HepG2 (cell line): ENCODE data around the gene SEMA5B. TPM values are rescaled to one million over a fixed set of nuclear protein-coding genes. Genes with fewer than 3 reads are reported as not detected.

ENCODE experiments used
- ATAC-seq: fragments of 200-7000 bp; cut with Tn5 transposase; 3 replicates; pipeline ENCODE4 v1.9.1; 2020; ENCODE audit warnings: mild to moderate bottlenecking, moderate library complexity
- BruUV-seq: library from RNA; stranded (reverse); fragments of 400-500 nt; replicated peaks from 2 replicates; lab custom pipeline; 2021; lab: Mats Ljungman, UMichigan
- CTCF ChIA-PET: fragments of 300-600 bp; formaldehyde crosslinking; extraction: SDS; loops from one replicate; lab custom pipeline; 2021; ENCODE audit warnings: low total read pairs, inconsistent platforms, low intra/inter-chr PET ratio; lab: Yijun Ruan, JAX
- POLR2A ChIA-PET: fragments of 350-600 bp; sonication (Branson Sonifier 250); formaldehyde crosslinking; loops from one replicate; lab custom pipeline; 2020; ENCODE audit warnings: antibody characterized with exemption, inconsistent platforms; lab: Yijun Ruan, JAX
- DNase-seq: peaks from one replicate; pipeline ENCODE4 v3.0.0-alpha.2; 2015; ENCODE audit warnings: low spot score
- FAIRE-seq: peaks from 3 replicates; lab custom pipeline; 2011; peaks lifted over from hg19 to GRCh38; lab: Jason Lieb, UNC
- H2AFZ ChIP-seq: one replicate; pipeline ENCODE4 v1.6.1; 2011; ENCODE audit warnings: low read length, inconsistent platforms
- H3K27ac ChIP-seq: fragments of 300-600 bp; 3 replicates; pipeline ENCODE4 v1.8.0; 2011; ENCODE audit warnings: mixed run types, mild to moderate bottlenecking, mixed read lengths, low read length, inconsistent platforms; ENCODE audit not compliant: insufficient read depth; ENCODE audit errors: extremely low read length
- H3K27me3 ChIP-seq, 2 experiments: fragments of 200-600 bp in 1 of 2; 2 replicates in 1 of 2; 3 replicates in 1 of 2; pipeline versions ENCODE4 v1.6.0 to v1.8.0; 2011; ENCODE audit warnings: low read length in 2 of 2, mild to moderate bottlenecking in 2 of 2, moderate library complexity in 2 of 2, inconsistent platforms in 1 of 2; ENCODE audit not compliant: insufficient read depth in 2 of 2, control insufficient read depth in 1 of 2
- H3K36me3 ChIP-seq, 2 experiments: fragments of 200-600 bp in 1 of 2; replicated peaks in 1 of 2; 2 replicates in 1 of 2; 3 replicates in 1 of 2; pipeline versions ENCODE4 v1.5.1 to v1.8.0; 2011; ENCODE audit warnings: low read length in 2 of 2, inconsistent platforms in 1 of 2; ENCODE audit not compliant: insufficient read depth in 2 of 2, control insufficient read depth in 1 of 2
- H3K4me1 ChIP-seq: 2 replicates; pipeline ENCODE4 v1.5.1; 2012; ENCODE audit warnings: low read length, inconsistent platforms; ENCODE audit not compliant: insufficient read depth
- H3K4me2 ChIP-seq: 2 replicates; pipeline ENCODE4 v1.6.0; 2011; ENCODE audit warnings: low read depth, low read length, inconsistent platforms
- H3K4me3 ChIP-seq, 3 experiments: fragments of 200-600 bp in 1 of 3; sonication (generic), shearing (Covaris generic) in 1 of 3; replicated peaks in 1 of 3; 2 replicates each; pipeline ENCODE4 v1.5.1; 2011 to 2016; ENCODE audit warnings: low read length in 3 of 3, inconsistent platforms in 2 of 3, low read depth in 2 of 3, mild to moderate bottlenecking in 2 of 3, control low read depth in 1 of 3, mixed read lengths in 1 of 3; ENCODE audit not compliant: insufficient read depth in 1 of 3
- H3K79me2 ChIP-seq: one replicate; pipeline ENCODE4 v1.6.1; 2011; ENCODE audit warnings: low read length, inconsistent platforms; ENCODE audit not compliant: insufficient read depth
- H3K9ac ChIP-seq: 2 replicates; pipeline ENCODE4 v1.6.0; 2011; ENCODE audit warnings: mild to moderate bottlenecking, low read depth, low read length, inconsistent platforms; ENCODE audit not compliant: insufficient read depth
- H3K9me3 ChIP-seq: 2 replicates; pipeline ENCODE4 v1.5.1; 2012; ENCODE audit warnings: mild to moderate bottlenecking, low read length
- H4K20me1 ChIP-seq: 2 replicates; pipeline ENCODE4 v1.6.0; 2011; ENCODE audit warnings: inconsistent platforms, mild to moderate bottlenecking, low read length, moderate library complexity; ENCODE audit not compliant: insufficient read depth
- EHMT2 ChIP-seq: fragments of 200-600 bp; sonication (generic); IDR thresholded peaks from 2 replicates; pipeline ENCODE4 v1.7.0; 2017; ENCODE audit warnings: antibody characterized with exemption, low read depth, low read length, borderline replicate concordance
- HMG20A ChIP-seq: IDR thresholded peaks from 2 replicates; pipeline ENCODE4 v1.6.1; 2016; ENCODE audit warnings: borderline replicate concordance
- KDM3A ChIP-seq: IDR thresholded peaks from 2 replicates; pipeline ENCODE4 v1.6.1; 2018; ENCODE audit warnings: low read depth, missing compliant biosample characterization
- MXD4 ChIP-seq: IDR thresholded peaks from 2 replicates; pipeline ENCODE4 v1.6.1; 2016; ENCODE audit warnings: mild to moderate bottlenecking, missing biosample characterization, missing genetic modification reagents
- NBN ChIP-seq: fragments of 450-650 bp; conservative IDR thresholded peaks from 2 replicates; pipeline ENCODE4 v1.6.1; 2017
- POLR2AphosphoS5 ChIP-seq: IDR thresholded peaks from 2 replicates; pipeline ENCODE4 v1.6.1; 2012; ENCODE audit warnings: low read depth, low read length
- RARG ChIP-seq: sonication (generic); formaldehyde crosslinking; IDR thresholded peaks from 2 replicates; pipeline ENCODE4 v1.4.0; 2020; ENCODE audit warnings: low read depth, mild to moderate bottlenecking, missing genetic modification reagents
- RNF2 ChIP-seq: fragments of 450-650 bp; conservative IDR thresholded peaks from 2 replicates; pipeline ENCODE4 v1.6.1; 2016; ENCODE audit warnings: low read depth
- SP1 ChIP-seq, 2 experiments: fragments of 450-650 bp in 1 of 2; sonication (generic) in 1 of 2; formaldehyde crosslinking in 1 of 2; IDR thresholded peaks; 2 replicates each; pipeline versions ENCODE4 v1.4.0 to v1.6.1; 2016 to 2020; ENCODE audit warnings: missing genetic modification reagents in 1 of 2
- ZNF230 ChIP-seq: sonication (generic); formaldehyde crosslinking; IDR thresholded peaks from 2 replicates; pipeline ENCODE4 v1.4.0; 2020; ENCODE audit warnings: mild to moderate bottlenecking, missing genetic modification reagents
- ZNF331 ChIP-seq: sonication (generic); formaldehyde crosslinking; IDR thresholded peaks from 2 replicates; pipeline ENCODE4 v1.4.0; 2020; ENCODE audit warnings: missing genetic modification reagents
- ZNF441 ChIP-seq: sonication (generic); formaldehyde crosslinking; IDR thresholded peaks from 2 replicates; pipeline ENCODE4 v1.7.0; 2021; ENCODE audit warnings: missing genetic modification reagents, borderline replicate concordance
- ZNF841 ChIP-seq: sonication (generic); formaldehyde crosslinking; IDR thresholded peaks from 2 replicates; pipeline ENCODE4 v1.8.1; 2023; ENCODE audit warnings: missing genetic modification reagents, borderline replicate concordance
- WGBS: methylation state at CpG from one replicate; pipeline ENCODE4 v1.1.6; 2017; ENCODE audit warnings: low lambda C conversion rate; 5-methylcytosine and 5-hydroxymethylcytosine counted together
- in situ Hi-C: cut with HindIII; loops from 2 replicates; pipeline ENCODE4 v1.10.0; 2017; ENCODE audit warnings: low pct_unique_long_range_greater_than_20kb; ENCODE audit not compliant: extremely low pct_ligation_motif_present
- intact Hi-C: fragments of 100-400 bp; cut with micrococcal nuclease; formaldehyde crosslinking; loops from one replicate; pipeline ENCODE4 v1.10.0; 2022; ENCODE audit not compliant: unreplicated experiment
- polyA plus RNA-seq, 8 experiments: library from polyadenylated mRNA; depleted of rRNA in 3 of 8; stranded (reverse) in 7 of 8; unstranded in 1 of 8; fragments of >200 nt; fragmentation: Illumina TruSeq in 4 of 8; extraction: Trizol in 4 of 8; gene quantifications; 2 replicates each; pipeline versions ENCODE4 v1.2.1 to v1.2.3, GENCODE V29; 2011 to 2016; ENCODE audit warnings: low read depth in 4 of 8, missing spikeins in 1 of 8, mixed read lengths in 1 of 8; ENCODE audit not compliant: insufficient read depth in 1 of 8
- total RNA-seq, 5 experiments: library from RNA; depleted of rRNA; stranded (reverse); fragments of >200 nt; fragmentation: Illumina TruSeq; extraction: Trizol; gene quantifications; 2 replicates each; pipeline ENCODE4 v1.2.3, GENCODE V29; 2016; ENCODE audit warnings: low read depth in 1 of 5
- TF ChIP-seq, protein P1 (sequence below): sonication (generic); formaldehyde crosslinking; IDR thresholded peaks from 2 replicates; pipeline ENCODE4 v1.8.1; 2023; ENCODE audit warnings: missing genetic modification reagents, inconsistent platforms, borderline replicate concordance
- TF ChIP-seq, protein P2 (sequence below): sonication (generic); formaldehyde crosslinking; IDR thresholded peaks from 2 replicates; pipeline ENCODE4 v1.5.1; 2020; ENCODE audit warnings: mild to moderate bottlenecking, missing genetic modification reagents, borderline replicate concordance
- TF ChIP-seq, protein P3 (sequence below): sonication (generic); formaldehyde crosslinking; IDR thresholded peaks from 2 replicates; pipeline ENCODE4 v1.5.0; 2020; ENCODE audit warnings: mild to moderate bottlenecking, missing genetic modification reagents
- TF ChIP-seq, protein P4 (sequence below): sonication (generic); formaldehyde crosslinking; IDR thresholded peaks from 2 replicates; pipeline ENCODE4 v1.4.0; 2020; ENCODE audit warnings: mild to moderate bottlenecking, missing genetic modification reagents

The SEMA5B gene
- total and polyA plus RNA-seq, 2 of the 13 experiments (the other 11 are each of a cell fraction or from before 2014, with no cell fraction given): not detected

DNA sequence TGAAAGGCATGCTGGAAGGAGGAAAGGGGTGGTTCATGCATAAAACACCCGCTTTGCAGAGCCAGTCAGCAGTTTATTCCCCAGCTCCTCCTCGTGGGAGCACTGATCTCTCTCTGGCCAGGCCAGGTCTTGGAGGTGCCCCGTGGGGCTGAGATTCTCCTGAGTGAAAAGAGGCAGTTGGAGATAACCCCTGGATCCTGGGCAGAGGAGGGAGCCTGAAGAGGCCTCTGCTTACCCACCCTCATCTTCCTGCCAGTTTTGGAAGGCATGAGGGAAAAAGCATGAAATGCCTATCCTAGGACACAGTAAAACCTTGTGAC, 108.3 kb downstream of the SEMA5B start:
- H3K4me2 ChIP-seq: no peak overlapping the region
- H3K9ac ChIP-seq: no peak overlapping the region
- no peaks in the 10 kb centered on the region; the same call in 1 of the 2 replicates for H3K4me1 ChIP-seq
- no peak overlapping the region for H3K4me3 ChIP-seq
- no peaks in the 10 kb centered on the region for H3K9me3 ChIP-seq
- H2AFZ ChIP-seq: no peak overlapping the region
- ChIA-PET CTCF (no interaction called here), POLR2A (no interaction called here)
- H3K27me3 ChIP-seq: peaks cover 9 to 50% of the 10 kb centered on the region in 2 experiments; a peak in 4 of 5 replicates
- H3K36me3 ChIP-seq: no peaks in the 10 kb centered on the region
- no TSS peak for BruUV-seq
- no peaks in the 10 kb centered on the region for H4K20me1 ChIP-seq
- ATAC-seq: no peak
- FAIRE-seq: no peak
- no peaks in the 10 kb centered on the region for H3K79me2 ChIP-seq
- WGBS: 0% methylated on average over 2 of the region's 3 CpGs
- intact Hi-C loops (no loop called here), in situ Hi-C loops (no loop called here)
- H3K27ac ChIP-seq: no peak overlapping the region
- no peak for DNase-seq
- no peak for TF ChIP-seq RARG (CRISPR knock-in tag)
- TF ChIP-seq POLR2AphosphoS5: no peak
- no peak for TF ChIP-seq MXD4 (CRISPR knock-in tag)
- TF ChIP-seq, protein P1, sequence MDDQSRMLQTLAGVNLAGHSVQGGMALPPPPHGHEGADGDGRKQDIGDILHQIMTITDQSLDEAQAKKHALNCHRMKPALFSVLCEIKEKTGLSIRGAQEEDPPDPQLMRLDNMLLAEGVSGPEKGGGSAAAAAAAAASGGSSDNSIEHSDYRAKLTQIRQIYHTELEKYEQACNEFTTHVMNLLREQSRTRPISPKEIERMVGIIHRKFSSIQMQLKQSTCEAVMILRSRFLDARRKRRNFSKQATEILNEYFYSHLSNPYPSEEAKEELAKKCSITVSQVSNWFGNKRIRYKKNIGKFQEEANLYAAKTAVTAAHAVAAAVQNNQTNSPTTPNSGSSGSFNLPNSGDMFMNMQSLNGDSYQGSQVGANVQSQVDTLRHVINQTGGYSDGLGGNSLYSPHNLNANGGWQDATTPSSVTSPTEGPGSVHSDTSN: no peak
- TF ChIP-seq, protein P2, sequence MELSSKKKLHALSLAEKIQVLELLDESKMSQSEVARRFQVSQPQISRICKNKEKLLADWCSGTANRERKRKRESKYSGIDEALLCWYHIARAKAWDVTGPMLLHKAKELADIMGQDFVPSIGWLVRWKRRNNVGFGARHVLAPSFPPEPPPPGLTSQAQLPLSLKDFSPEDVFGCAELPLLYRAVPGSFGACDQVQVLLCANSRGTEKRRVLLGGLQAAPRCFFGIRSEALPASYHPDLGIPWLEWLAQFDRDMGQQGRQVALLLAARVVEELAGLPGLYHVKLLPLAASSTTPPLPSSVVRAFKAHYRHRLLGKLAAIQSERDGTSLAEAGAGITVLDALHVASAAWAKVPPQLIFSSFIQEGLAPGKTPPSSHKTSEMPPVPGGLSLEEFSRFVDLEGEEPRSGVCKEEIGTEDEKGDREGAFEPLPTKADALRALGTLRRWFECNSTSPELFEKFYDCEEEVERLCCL: no peak
- TF ChIP-seq, protein P3, sequence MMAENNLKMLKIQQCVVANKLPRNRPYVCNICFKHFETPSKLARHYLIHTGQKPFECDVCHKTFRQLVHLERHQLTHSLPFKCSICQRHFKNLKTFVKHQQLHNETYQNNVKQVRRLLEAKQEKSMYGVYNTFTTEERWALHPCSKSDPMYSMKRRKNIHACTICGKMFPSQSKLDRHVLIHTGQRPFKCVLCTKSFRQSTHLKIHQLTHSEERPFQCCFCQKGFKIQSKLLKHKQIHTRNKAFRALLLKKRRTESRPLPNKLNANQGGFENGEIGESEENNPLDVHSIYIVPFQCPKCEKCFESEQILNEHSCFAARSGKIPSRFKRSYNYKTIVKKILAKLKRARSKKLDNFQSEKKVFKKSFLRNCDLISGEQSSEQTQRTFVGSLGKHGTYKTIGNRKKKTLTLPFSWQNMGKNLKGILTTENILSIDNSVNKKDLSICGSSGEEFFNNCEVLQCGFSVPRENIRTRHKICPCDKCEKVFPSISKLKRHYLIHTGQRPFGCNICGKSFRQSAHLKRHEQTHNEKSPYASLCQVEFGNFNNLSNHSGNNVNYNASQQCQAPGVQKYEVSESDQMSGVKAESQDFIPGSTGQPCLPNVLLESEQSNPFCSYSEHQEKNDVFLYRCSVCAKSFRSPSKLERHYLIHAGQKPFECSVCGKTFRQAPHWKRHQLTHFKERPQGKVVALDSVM (CRISPR knock-in tag): no peak
- TF ChIP-seq NBN: no peak
- TF ChIP-seq EHMT2: no peak
- TF ChIP-seq, protein P4, sequence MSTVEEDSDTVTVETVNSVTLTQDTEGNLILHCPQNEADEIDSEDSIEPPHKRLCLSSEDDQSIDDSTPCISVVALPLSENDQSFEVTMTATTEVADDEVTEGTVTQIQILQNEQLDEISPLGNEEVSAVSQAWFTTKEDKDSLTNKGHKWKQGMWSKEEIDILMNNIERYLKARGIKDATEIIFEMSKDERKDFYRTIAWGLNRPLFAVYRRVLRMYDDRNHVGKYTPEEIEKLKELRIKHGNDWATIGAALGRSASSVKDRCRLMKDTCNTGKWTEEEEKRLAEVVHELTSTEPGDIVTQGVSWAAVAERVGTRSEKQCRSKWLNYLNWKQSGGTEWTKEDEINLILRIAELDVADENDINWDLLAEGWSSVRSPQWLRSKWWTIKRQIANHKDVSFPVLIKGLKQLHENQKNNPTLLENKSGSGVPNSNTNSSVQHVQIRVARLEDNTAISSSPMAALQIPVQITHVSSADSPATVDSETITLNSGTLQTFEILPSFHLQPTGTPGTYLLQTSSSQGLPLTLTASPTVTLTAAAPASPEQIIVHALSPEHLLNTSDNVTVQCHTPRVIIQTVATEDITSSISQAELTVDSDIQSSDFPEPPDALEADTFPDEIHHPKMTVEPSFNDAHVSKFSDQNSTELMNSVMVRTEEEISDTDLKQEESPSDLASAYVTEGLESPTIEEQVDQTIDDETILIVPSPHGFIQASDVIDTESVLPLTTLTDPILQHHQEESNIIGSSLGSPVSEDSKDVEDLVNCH (CRISPR knock-in tag): no peak
- TF ChIP-seq ZNF230: no peak
- no peak for TF ChIP-seq ZNF841 (CRISPR knock-in tag)
- no peak for TF ChIP-seq SP1 (IDR thresholded peaks at IDR 0.05)
- TF ChIP-seq SP1 (CRISPR knock-in tag; IDR thresholded peaks at IDR 0.05): no peak
- TF ChIP-seq HMG20A (CRISPR knock-in tag): no peak
- TF ChIP-seq KDM3A (CRISPR knock-in tag): no peak
- no peak for TF ChIP-seq RNF2
- TF ChIP-seq ZNF331 (CRISPR knock-in tag): no peak
- no peak for TF ChIP-seq ZNF441 (CRISPR knock-in tag)
